ENCODE measurements around the gene ZFHX3.

ZFHX3 gene

DNA sequence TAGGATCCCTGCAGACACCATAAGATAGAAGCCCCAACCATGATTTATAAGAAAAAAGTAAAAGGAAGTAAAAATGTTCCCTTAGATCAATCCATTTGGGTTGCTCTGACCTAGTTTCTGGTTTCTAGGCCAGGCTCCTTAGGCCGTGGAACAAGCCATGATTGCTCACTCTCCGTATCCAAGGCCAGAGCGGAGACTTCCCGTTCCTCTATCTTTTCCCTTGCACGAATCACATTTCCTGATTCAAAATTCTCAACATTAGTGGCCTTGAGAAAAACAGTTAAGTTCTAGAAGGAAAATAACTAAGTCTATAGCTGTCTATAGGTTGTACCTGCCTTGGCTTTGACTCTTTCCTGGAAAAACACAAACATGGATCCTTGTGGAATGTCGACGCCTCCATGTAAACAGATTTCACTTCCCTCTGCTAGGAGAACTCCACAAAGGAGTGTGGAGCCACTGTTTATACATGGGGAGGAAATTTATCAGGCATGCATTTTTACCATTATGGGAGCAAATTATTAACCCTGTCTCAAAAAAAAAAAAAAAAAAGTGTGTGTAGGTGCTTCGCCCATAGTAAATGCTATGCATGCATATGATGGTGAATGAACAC is 149.6 kb downstream of the ZFHX3 start:
- DNase-seq (ENCODE audit: extremely low spot score), result no peak
- TF ChIP-seq, protein P1, sequence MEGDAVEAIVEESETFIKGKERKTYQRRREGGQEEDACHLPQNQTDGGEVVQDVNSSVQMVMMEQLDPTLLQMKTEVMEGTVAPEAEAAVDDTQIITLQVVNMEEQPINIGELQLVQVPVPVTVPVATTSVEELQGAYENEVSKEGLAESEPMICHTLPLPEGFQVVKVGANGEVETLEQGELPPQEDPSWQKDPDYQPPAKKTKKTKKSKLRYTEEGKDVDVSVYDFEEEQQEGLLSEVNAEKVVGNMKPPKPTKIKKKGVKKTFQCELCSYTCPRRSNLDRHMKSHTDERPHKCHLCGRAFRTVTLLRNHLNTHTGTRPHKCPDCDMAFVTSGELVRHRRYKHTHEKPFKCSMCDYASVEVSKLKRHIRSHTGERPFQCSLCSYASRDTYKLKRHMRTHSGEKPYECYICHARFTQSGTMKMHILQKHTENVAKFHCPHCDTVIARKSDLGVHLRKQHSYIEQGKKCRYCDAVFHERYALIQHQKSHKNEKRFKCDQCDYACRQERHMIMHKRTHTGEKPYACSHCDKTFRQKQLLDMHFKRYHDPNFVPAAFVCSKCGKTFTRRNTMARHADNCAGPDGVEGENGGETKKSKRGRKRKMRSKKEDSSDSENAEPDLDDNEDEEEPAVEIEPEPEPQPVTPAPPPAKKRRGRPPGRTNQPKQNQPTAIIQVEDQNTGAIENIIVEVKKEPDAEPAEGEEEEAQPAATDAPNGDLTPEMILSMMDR (IDR thresholded peaks at IDR 0.05; ENCODE audit: control extremely low read depth, extremely low read depth, low read depth, missing control alignments), result no peak
- CTCF ChIA-PET, result no interaction called here
- POLR2A ChIA-PET, result no interaction called here

DNA sequence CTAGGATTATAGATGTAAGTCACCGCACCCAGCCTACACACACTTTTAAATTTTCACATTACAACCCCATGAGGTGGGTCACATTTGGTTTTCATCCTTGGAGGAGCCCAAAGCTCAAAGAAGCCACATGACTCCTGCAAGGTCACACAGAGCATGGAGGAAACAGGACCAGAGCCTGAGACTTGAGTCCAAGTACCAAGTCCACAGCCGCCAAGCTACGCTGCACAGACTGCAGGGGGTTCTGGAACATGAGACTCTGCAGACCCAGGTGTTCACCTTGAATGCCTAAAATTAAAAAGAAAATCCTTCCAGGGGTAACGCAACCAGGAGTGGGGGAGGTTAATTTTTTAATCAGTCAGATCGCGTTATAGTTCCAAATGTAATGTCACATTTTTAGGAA is 150.2 kb downstream of the ZFHX3 start:
- no peak for DNase-seq (ENCODE audit: extremely low spot score)
- ChIA-PET CTCF (interaction anchor here (1.4 kb wide), 1 partner anchor 12 kb away, joined by 4 read pairs; no protein-coding TSS in a partner anchor), POLR2A (no interaction called here)
- TF ChIP-seq, protein P1 (IDR thresholded peaks at IDR 0.05; ENCODE audit: control extremely low read depth, extremely low read depth, low read depth, missing control alignments), result no peak

DNA sequence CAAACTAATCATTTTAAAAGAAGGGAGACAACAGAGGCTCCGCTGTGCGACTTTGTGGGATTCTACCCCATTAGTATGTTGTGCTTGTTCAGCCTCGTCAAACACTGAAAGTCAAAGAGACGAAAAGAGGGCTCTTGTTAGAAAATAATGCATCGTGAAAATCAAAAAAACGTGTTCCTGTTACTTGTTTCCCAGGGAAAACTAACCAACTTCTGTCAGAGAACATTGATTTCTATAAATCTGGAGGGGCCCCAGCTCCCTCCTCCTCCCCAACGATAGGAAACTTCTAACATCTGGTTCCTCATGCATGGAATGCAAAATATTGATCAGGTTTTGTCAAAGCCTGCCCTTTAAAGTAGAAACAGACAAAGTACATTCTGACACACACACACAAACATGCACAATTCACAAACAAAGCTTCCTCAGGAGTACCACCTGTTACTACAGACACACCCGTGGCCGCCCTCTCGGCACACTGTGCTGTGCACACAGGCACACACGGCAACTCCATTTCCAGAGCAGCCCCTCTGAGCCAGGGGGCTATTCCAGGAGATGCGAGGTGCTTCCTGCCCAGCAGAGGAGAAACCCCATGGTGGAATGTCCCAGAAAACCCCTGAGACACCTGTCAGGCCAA is 151.3 kb downstream of the ZFHX3 start:
- ChIA-PET POLR2A (no interaction called here), CTCF (interaction anchor here (1.4 kb wide), 1 partner anchor 13 kb away, joined by 4 read pairs; no protein-coding TSS in a partner anchor)
- TF ChIP-seq, protein P1 (IDR thresholded peaks at IDR 0.05; ENCODE audit: control extremely low read depth, extremely low read depth, low read depth, missing control alignments), result no peak
- no peak for DNase-seq (ENCODE audit: extremely low spot score)

DNA sequence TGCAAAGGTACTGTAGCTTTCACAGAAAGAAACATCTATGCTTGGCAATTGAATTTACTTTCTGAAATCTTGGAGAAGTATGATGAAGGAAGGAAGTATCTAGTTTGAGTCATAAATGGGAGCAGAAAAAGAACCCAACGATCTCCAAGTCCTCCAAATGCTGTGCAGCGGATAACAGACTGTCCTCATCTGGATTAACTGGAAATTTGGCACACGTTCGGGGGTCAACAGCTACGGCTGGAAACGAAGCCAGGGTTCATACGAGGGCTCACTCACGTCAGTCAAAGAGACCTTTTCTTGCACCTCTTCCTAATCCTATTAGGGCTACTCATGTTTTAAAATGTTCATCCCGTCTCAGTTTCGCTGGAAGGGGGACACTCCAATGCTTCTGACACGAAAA is 152.0 kb downstream of the ZFHX3 start:
- no peak for DNase-seq (ENCODE audit: extremely low spot score)
- CTCF ChIA-PET, result interaction anchor here (1.6 kb wide), 1 partner anchor 63 kb away, joined by 6 read pairs; no protein-coding TSS in a partner anchor
- TF ChIP-seq, protein P1 (IDR thresholded peaks at IDR 0.05; ENCODE audit: control extremely low read depth, extremely low read depth, low read depth, missing control alignments), result no peak
- POLR2A ChIA-PET, result no interaction called here

DNA sequence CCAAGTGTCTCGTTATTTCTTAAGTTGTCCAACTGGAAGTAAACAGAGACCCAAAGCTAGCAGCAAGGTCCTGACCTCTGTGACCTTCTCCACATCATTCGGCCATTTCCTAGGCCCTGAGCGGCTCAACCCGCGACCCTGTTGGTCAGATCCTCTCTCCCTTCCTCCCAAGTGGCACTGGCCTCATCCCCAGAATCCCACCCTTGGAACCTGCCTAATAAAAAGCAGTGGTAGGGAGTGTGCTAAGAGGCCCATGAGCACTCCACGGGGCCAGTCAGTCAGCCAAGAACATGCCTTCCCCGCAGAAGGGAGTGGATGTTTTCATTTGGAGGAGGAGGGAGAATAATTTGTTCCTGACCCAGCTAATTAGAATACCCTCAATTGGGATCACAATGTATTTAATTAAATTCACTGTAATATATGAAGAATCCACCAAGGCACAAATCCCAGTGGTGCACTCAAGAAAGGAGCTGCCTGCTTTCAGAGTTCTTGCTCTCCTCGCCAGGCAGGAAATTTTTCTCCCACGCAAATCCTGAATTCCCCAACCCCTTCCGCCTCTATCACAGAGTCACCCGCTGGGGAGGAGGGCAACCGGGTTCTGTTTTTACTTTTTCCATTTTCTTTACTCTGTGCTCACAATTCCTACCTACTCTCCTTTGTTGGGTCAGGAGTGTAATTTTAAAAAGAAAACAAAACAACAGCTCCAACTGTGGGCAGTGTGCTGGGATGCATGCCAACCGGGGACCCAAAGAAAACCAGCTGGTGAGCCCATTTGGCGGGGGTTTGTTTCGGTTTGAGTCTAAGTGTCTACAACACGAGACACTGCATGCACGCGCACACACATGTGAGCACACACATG is 153.4 kb downstream of the ZFHX3 start:
- TF ChIP-seq, protein P1 (IDR thresholded peaks at IDR 0.05; ENCODE audit: control extremely low read depth, extremely low read depth, low read depth, missing control alignments), result no peak
- DNase-seq (ENCODE audit: extremely low spot score), result no peak
- CTCF ChIA-PET, result interaction anchor here (0.8 to 1.6 kb wide), 2 partner anchors 14 to 62 kb away, joined by 3 to 6 read pairs; no protein-coding TSS in a partner anchor
- POLR2A ChIA-PET, result no interaction called here

All from GM10248 (cell line).